ENCODE measurements around the gene JAKMIP2. TPM values are rescaled to one million over a fixed set of nuclear protein-coding genes. Genes with fewer than 3 reads are reported as not detected.

The JAKMIP2 gene
- polyA plus RNA-seq, 1 donor from 2014 or later: 46.3 TPM

DNA sequence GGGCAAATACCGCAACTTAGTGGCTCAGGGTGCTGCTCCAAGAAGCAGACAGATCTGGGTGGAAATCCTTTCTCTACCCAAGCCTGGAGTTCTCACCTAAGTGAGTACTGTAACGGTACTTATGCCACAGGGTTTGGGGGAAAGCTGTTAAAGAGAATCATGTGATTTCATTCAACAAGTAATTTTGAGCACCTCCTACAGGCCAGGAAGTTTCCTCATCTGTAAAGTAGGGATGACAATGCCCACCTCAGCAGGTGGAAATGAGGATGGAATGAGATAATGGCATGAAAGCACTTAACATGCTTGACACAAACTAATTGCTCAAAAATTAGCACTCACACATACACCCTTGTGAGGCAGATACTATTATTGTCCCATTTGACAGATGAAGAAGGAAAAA is 114.1 kb downstream of the JAKMIP2 start:
- H3F3A ChIP-seq (ENCODE audit: insufficient read depth, low read length, poor library complexity, severe bottlenecking): peaks cover 15% of the 10 kb centered on the region
- H3K4me3 ChIP-seq (ENCODE audit: low read length): peak overlapping the region; percentile 41
- H3K9ac ChIP-seq (ENCODE audit: low read length): no peak overlapping the region
- no peak overlapping the region for H2AFZ ChIP-seq (ENCODE audit: low read depth, low read length)
- no peaks in the 10 kb centered on the region for H3K9me3 ChIP-seq (ENCODE audit: low read length)
- H3K36me3 ChIP-seq (ENCODE audit: insufficient read depth, low read length): peaks cover 11% of the 10 kb centered on the region
- H3K27me3 ChIP-seq (ENCODE audit: insufficient read depth, low read depth, low read length): no peaks in the 10 kb centered on the region
- H3K27ac ChIP-seq (ENCODE audit: low read length): peak overlapping the region; percentile 74
- no peaks in the 10 kb centered on the region for H4K20me1 ChIP-seq (ENCODE audit: insufficient read depth)
- H3K9me2 ChIP-seq (ENCODE audit: insufficient read depth, low read length): no peaks in the 10 kb centered on the region
- peak overlapping the region; percentile 54 for H3K4me2 ChIP-seq (ENCODE audit: low read length)
- TF ChIP-seq SMC3 (conservative IDR thresholded peaks at IDR 0.05; ENCODE audit: poor library complexity) (no peak), POLR2AphosphoS5 (IDR thresholded peaks at IDR 0.05) (no peak), CTCF (IDR thresholded peaks at IDR 0.05; ENCODE audit: poor library complexity, severe bottlenecking) (no peak), RAD21 (conservative IDR thresholded peaks at IDR 0.05) (no peak), TAF1 (IDR thresholded peaks at IDR 0.05; ENCODE audit: low read depth) (no peak), EZH2 (IDR thresholded peaks at IDR 0.05; ENCODE audit: borderline replicate concordance, insufficient read depth, low read length, poor library complexity, severe bottlenecking) (no peak), EP300 (conservative IDR thresholded peaks at IDR 0.05; ENCODE audit: poor library complexity, severe bottlenecking) (no peak), MXI1 (conservative IDR thresholded peaks at IDR 0.05; ENCODE audit: poor library complexity, severe bottlenecking) (no peak)
- no peaks in the 10 kb centered on the region for H3K79me2 ChIP-seq (replicated peaks; ENCODE audit: insufficient read depth, low read length)

DNA sequence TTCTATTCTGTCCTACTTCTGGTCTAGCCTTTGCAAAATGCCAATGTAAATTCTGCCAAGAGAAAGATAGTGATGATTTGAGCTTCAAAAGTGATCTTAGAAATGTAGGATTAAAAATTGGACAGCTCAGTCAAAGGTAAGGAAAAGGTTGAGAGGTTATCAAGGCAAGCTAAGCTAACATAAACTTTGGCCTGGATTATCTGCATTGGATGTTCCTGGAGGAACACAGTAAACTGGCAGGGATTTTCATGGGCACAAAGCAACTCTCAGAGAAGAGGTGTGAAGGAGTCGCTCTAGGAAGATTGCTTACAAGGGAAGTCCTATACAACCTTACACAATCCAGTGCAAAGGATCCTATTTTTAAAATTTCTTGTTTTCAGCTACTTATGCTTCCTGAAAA is 115.2 kb downstream of the JAKMIP2 start:
- H3K9ac ChIP-seq (ENCODE audit: low read length): no peak overlapping the region
- no peak overlapping the region for H2AFZ ChIP-seq (ENCODE audit: low read depth, low read length)
- no peak overlapping the region for H3K4me3 ChIP-seq (ENCODE audit: low read length)
- H4K20me1 ChIP-seq (ENCODE audit: insufficient read depth): no peaks in the 10 kb centered on the region
- TF ChIP-seq TAF1 (IDR thresholded peaks at IDR 0.05; ENCODE audit: low read depth) (no peak), CTCF (IDR thresholded peaks at IDR 0.05; ENCODE audit: poor library complexity, severe bottlenecking) (no peak), MXI1 (conservative IDR thresholded peaks at IDR 0.05; ENCODE audit: poor library complexity, severe bottlenecking) (no peak), REST (IDR thresholded peaks at IDR 0.05; ENCODE audit: borderline replicate concordance) (no peak), RAD21 (conservative IDR thresholded peaks at IDR 0.05) (no peak), SMC3 (conservative IDR thresholded peaks at IDR 0.05; ENCODE audit: poor library complexity) (no peak), EZH2 (IDR thresholded peaks at IDR 0.05; ENCODE audit: borderline replicate concordance, insufficient read depth, low read length, poor library complexity, severe bottlenecking) (no peak), EP300 (conservative IDR thresholded peaks at IDR 0.05; ENCODE audit: poor library complexity, severe bottlenecking) (no peak), POLR2AphosphoS5 (IDR thresholded peaks at IDR 0.05) (no peak)
- peak overlapping the region; percentile 74 for H3K27ac ChIP-seq (ENCODE audit: low read length)
- no peaks in the 10 kb centered on the region for H3K27me3 ChIP-seq (ENCODE audit: insufficient read depth, low read depth, low read length)
- no peaks in the 10 kb centered on the region for H3K9me2 ChIP-seq (ENCODE audit: insufficient read depth, low read length)
- H3K9me3 ChIP-seq (ENCODE audit: low read length): no peaks in the 10 kb centered on the region
- no peaks in the 10 kb centered on the region for H3K79me2 ChIP-seq (replicated peaks; ENCODE audit: insufficient read depth, low read length)
- H3F3A ChIP-seq (ENCODE audit: insufficient read depth, low read length, poor library complexity, severe bottlenecking): peaks cover 15% of the 10 kb centered on the region
- H3K36me3 ChIP-seq (ENCODE audit: insufficient read depth, low read length): peaks cover 11% of the 10 kb centered on the region
- H3K4me2 ChIP-seq (ENCODE audit: low read length): no peak overlapping the region
